Stimulated activated CD4-positive, alpha-beta T cell treated with anti-CD3 and anti-CD28 coated beads, Interleukin-2, amount 100 ng/mL, for 48 hours (primary cell): ENCODE results near the gene CAVIN1.
"Not testable (repeated sequence)": the region's sequence is repeated elsewhere in the genome, so short reads cannot be mapped to it uniquely, and the experiment has no call there.

ENCODE experiments used
- DNase-seq, 2 donors: peaks; one replicate each; pipeline ENCODE4 v3.0.0-alpha.2; 2020

Gene CAVIN1

GRCh38 chr17:42372142-42372541 lies 50.9 kb downstream of the CAVIN1 start:
- DNase-seq = no peak

GRCh38 chr17:42368797-42369561 lies 54.1 kb downstream of the CAVIN1 start:
- not testable (repeated sequence) for DNase-seq

- not testable (repeated sequence) for DNase-seq
These were observed 54.7 kb downstream of the CAVIN1 start for GRCh38 chr17:42368310-42368709.

- not testable (repeated sequence) for DNase-seq
These were observed 56.7 kb downstream of the CAVIN1 start for GRCh38 chr17:42366176-42367023.

- no peak for DNase-seq
These were observed 57.9 kb downstream of the CAVIN1 start for GRCh38 chr17:42365136-42365535.

GRCh38 chr17:42363767-42364585 lies 59.1 kb downstream of the CAVIN1 start:
- no peak for DNase-seq

- DNase-seq = no peak
These were observed 59.8 kb downstream of the CAVIN1 start for GRCh38 chr17:42363231-42363630.

GRCh38 chr17:42362245-42362961 lies 60.7 kb downstream of the CAVIN1 start:
- DNase-seq = no peak

GRCh38 chr17:42361781-42362186 lies 61.3 kb downstream of the CAVIN1 start:
- peak in 1 of 2 donors; percentile 36 for DNase-seq

- not testable (repeated sequence) for DNase-seq
These were observed 62.7 kb downstream of the CAVIN1 start for GRCh38 chr17:42360388-42360787.

GRCh38 chr17:42359133-42359532 lies 63.9 kb downstream of the CAVIN1 start:
- no peak for DNase-seq

- no peak for DNase-seq
These were observed 64.6 kb downstream of the CAVIN1 start for GRCh38 chr17:42358434-42358833.

GRCh38 chr17:42354956-42355843 lies 67.9 kb downstream of the CAVIN1 start:
- DNase-seq = no peak
